GM18870 (cell line): ENCODE data around the gene PPP2R5A.
A peak's percentile ranks its signal among the peaks of the same experiment; 100 is the strongest.

Source experiments
- ATAC-seq: cut with Tn5 transposase; IDR thresholded peaks from one replicate; pipeline ENCODE4 v1.9.1; 2021; ENCODE audit warnings: moderate library complexity; ENCODE audit not compliant: unreplicated experiment

PPP2R5A gene

DNA sequence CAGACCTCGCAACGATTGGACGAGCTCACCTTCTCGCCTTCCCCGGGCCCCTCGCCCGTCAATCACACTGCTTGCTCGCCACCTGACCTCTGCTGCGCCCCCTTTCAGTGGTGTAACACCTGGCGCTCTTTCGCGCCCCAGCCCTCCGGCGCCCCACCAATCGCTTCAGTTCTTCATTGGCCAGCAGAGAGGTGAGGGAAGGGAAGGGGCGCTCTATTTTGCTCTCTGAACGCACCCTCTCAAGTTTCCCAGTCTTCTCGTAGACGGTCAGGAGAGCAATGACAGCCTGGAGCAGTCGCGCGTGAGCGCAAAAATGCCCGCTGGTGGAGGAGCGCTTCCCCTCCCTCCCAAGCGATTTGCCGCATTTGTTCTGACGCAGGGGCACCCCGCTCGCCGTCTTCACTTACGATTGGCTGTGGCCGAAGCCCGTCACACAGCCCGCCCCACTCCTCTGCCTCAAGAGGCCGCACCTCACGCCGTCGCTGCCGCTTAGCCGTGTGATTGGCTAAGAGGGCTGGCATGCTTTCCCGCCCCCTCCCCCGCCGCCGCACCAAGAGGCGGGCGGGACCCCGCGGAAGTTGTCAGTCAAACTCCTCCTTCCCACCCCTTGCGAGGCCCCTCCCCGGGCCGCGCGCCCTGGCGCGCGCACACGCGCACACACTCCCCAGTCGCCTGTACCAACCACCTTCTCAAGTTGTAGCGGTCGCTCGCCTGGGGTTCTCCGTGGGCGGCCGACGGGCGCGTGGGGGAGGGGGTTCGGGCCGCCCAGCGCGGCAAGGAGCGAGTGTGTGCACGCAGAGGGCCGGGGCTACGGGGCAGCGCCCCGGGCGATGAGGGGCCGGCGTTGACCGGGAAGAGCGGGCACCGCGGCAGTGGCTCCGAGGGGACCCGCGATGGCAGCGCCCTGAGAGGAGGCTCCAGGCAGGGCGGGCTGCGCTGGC is at the start of gene PPP2R5A:
Gene PPP2R5A (plus strand): TSS at position 667 of the 941 bp plus-strand sequence. CDS start 701 bp downstream, outside the sequence.
- ATAC-seq = peak; percentile 89

DNA sequence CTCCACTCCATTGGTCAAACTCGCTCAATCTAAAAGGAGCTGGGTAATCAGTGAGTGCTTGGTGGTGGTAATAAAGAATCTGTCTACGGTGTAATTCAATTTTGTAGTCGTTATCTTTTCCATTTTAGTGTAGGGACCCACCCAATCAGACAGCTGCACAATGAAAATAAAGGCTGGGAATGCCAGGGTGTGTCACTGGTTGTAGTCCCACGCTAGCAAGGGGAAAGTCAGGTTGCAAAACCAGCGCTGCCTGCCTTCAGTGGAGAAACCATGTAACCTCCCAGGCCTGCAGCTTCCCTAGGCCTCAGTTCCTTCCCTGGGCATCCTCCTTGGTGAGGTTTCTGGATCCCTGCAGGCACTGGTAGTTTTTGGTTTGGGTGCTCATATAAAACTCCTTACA is 49.4 kb upstream of the PPP2R5A start:
- no peak for ATAC-seq

DNA sequence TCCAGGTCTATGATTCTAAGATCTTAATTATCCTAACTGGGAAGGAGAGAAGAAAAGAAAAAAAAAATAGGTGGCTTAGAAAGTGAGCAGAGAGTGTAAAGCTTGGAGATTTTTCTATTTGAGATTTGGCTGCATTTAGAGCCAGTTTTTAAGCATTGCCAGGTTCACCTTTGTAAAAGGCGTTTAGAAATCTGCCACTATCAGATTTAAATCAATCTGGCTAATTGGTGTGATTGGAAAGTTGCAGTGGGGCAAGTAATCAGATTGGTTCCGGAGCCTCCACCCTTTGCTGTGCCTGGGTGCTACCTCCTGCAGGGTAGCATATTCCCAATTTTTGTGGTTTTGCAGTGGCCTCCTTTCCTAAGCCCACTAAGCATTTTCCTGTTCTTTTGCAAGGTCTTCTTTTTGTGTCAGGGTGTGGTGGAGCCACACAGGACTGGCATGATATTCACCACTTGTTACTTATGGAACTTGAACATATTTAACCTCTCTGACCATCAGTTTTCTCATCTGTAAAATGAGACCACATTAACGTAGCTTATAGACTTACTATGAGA is 48.5 kb upstream of the PPP2R5A start:
- no peak for ATAC-seq

GRCh38 chr1:212237651-212238050 is 47.6 kb upstream of the PPP2R5A start:
- peak; percentile 89 for ATAC-seq

DNA sequence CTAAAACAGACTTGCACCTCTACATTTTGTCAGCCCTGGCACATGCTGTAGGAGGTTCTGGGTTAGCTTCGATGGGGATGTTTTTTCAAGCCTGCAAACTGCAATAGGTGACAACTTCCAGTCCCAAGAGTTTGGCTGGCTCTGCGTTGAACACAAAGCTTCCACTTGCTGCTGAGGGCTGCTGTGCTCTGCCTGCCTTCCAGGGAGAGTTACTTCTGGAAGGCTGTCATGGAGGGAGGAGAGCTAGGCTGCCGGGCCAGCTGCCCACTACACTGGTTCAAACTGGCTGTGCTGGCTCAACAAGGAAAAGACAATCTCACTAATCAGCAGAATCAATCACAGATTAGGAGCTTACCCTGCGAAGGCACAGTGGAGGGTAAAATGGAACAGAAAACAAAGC is 46.7 kb upstream of the PPP2R5A start:
- no peak for ATAC-seq

DNA sequence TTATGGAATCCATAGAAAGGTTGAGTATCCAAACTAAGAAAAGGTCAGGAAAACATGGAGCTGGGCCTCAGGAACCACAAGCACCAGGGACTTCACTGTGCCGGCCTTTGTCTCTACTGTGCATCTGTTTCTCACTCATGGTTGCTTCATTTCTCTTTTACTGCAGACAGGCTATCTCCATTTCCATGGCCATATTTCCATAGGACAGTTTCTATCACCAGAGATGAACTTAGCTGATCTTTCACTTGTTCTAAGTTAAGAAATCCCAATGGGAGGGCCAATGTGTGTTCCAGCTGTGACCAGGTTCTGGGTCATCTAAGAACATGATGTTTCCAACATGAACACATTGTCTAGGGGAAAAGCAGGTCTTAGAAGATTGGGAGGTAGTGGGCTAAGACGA is 43.7 kb upstream of the PPP2R5A start:
- ATAC-seq = no peak

- ATAC-seq = no peak
Observed at GRCh38 chr1:212241957-212242287, 43.3 kb upstream of the PPP2R5A start.

GRCh38 chr1:212242288-212242984 is 42.8 kb upstream of the PPP2R5A start:
- ATAC-seq = no peak

DNA sequence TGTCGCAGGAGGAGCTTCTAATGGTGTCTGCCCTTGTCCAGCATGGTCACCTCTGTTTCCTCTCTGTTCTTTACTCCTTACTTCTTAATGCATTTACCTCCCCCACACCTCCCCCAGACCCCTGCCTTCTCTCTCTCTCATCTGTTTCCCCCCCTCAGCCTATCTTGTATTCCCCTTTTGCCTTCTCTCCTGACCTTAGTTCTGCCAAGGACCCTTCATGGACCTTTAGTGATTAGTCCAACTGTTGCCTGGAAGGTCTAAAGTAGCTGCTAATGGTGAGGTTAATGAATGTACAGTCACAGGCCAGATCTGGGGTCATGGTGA is 42.3 kb upstream of the PPP2R5A start:
- no peak for ATAC-seq

DNA sequence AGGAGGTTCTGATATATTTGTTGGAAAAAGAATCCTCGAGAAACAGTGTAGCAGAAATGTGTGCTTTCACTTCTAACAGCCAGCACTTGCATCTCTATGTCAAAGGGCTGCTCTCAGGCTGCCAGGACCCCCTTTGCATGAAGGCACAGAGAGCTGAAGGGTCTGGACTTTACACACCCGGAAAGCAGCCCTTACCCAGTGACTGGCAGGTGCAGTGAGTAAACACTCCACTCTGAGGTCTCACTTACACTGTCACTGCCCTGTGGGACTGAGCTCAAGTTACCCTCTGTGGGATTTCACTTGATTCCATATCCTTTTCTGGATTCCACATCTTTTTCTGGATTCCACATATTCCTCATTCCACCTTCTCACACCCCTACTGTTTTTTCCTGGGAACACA is 40.8 kb upstream of the PPP2R5A start:
- ATAC-seq = no peak

DNA sequence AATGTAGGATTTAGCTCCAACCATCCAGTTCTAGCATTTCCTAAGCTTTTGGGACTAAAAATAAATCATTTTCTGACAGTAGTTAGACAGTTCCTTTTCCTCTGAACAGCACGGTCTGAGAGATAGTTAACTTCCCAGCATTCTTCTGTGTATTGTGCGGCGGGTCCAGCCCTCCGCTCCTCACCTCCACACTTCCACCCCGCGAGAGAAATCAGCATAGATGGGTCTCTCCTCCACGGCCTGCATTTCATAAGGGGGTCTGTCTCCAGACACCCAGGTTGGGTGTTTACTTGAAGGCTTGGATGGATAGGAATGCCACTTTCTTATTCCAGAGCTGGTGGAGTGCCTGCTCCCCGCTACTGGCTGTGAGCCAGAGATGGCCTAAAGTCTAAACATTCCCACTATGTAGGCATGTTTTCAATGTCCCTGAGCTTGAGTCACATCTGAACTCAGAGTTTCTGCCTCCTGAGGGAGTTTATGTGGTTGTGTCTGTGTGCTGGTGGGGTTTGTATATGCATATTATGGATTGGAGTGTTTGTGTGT is 38.0 kb upstream of the PPP2R5A start:
- no peak for ATAC-seq

DNA sequence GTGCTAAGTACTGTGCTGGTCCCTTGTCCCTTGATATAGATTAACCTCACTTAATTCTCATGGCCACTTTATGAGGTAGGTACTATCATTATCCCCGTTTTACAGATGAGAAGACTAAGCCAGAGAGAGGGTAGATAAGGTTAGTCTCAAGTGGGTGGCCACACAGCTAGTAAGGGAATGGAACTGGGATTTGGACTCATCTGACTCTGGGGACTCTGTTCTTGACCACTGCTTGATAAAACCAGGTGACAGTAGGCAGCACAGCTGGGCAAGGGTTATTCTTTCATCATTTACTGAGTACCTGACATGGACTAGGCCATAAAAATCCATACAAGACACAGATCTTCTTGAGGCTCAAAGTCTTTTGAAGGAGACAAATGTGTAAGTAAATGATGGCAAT is 37.2 kb upstream of the PPP2R5A start:
- no peak for ATAC-seq

DNA sequence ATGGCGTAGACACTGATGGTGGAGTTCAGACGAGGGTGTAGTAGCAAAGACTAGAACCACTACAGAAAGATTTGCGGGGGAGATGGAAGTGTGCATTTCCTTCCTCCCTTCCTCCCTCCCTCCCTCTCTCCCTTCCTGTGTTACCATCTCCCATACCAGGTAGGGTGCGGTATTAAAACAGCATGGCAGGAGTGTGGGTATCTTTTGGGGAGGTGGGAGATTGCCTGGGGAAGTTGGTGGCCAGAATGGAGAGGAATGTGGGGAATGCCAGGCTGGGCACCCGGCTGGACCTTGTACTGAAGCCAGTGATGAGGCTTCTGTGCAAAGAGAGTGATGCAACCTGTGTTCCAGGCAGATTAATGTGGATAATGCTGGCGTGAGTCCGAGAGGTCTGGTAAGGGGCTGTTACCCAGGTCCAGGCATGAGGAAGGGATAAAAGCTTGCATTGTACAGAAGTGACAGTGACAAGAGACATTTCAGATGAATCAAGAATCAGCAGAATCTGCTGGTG is 30.3 kb upstream of the PPP2R5A start:
- no peak for ATAC-seq

GRCh38 chr1:212255705-212256307 is 29.4 kb upstream of the PPP2R5A start:
- ATAC-seq = no peak

DNA sequence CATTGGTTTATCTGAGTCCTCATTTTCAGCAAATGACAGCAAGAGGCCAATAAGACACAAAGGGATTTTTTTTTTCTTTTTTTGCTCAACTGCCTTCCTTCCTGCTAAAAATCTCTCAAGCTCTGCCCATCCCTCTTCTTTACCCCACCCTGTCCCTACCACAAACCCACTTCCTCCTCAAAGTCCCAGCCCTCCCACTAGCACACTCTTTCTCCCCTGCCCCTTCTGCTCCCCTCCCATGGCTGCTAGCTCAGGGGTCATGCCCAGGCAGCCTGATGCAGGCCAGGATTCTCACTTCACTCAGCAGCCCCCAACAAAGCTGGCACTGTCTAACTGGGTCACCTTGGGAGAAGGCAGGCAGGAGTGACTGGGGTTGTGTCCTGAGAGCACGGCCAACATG is 28.8 kb upstream of the PPP2R5A start:
- ATAC-seq = no peak

GRCh38 chr1:212257157-212257556 is 28.1 kb upstream of the PPP2R5A start:
- no peak for ATAC-seq

GRCh38 chr1:212259693-212260480 is 25.3 kb upstream of the PPP2R5A start:
- ATAC-seq = no peak

GRCh38 chr1:212260557-212261355 is 24.5 kb upstream of the PPP2R5A start:
- no peak for ATAC-seq

GRCh38 chr1:212261361-212261929 is 23.8 kb upstream of the PPP2R5A start:
- ATAC-seq = no peak
